ENCODE data around the gene GGN. TPM values are rescaled to one million over a fixed set of nuclear protein-coding genes. Genes with fewer than 3 reads are reported as not detected.

Gene GGN
- total RNA-seq, 1 experiment from 2014 or later, result not detected

Other genes with a start within 250 kb of the GGN start
- 6.9 and 7.0 TPM in 2 replicates for gene DPF1, start 163.8 kb downstream of the GGN start, total RNA-seq (2014; rRNA removed; shearing (Covaris generic); ENCODE audit: low replicate concordance)
- 1.0 TPM in 1 of 2 replicates, not detected in the other for gene PPP1R14A, start 131.7 kb downstream of the GGN start, total RNA-seq (2014; rRNA removed; shearing (Covaris generic); ENCODE audit: low replicate concordance)
- gene SPINT2, start 123.5 kb downstream of the GGN start, total RNA-seq (2014; rRNA removed; shearing (Covaris generic); ENCODE audit: low replicate concordance), result 1.8 and 7.7 TPM in 2 replicates
- not detected in 2 replicates for gene C19orf33, start 83.8 kb downstream of the GGN start, total RNA-seq (2014; rRNA removed; shearing (Covaris generic); ENCODE audit: low replicate concordance)
- gene YIF1B, start 72.1 kb downstream of the GGN start, total RNA-seq (2014; rRNA removed; shearing (Covaris generic); ENCODE audit: low replicate concordance), result 192 and 294 TPM in 2 replicates
- 6.6 and 9.7 TPM in 2 replicates for gene KCNK6, start 68.2 kb downstream of the GGN start, total RNA-seq (2014; rRNA removed; shearing (Covaris generic); ENCODE audit: low replicate concordance)
- 0.25 and 2.3 TPM in 2 replicates for gene CATSPERG, start 52.2 kb downstream of the GGN start, total RNA-seq (2014; rRNA removed; shearing (Covaris generic); ENCODE audit: low replicate concordance)
- 509 and 658 TPM in 2 replicates for gene PSMD8, start 13.5 kb downstream of the GGN start, total RNA-seq (2014; rRNA removed; shearing (Covaris generic); ENCODE audit: low replicate concordance)
- gene SPRED3, start 663 bp upstream of the GGN start, total RNA-seq (2014; rRNA removed; shearing (Covaris generic); ENCODE audit: low replicate concordance), result 0.49 and 4.5 TPM in 2 replicates
- 12.7 and 15.3 TPM in 2 replicates for gene FAM98C, start 15.1 kb upstream of the GGN start, total RNA-seq (2014; rRNA removed; shearing (Covaris generic); ENCODE audit: low replicate concordance)
- not detected in 2 replicates for gene RASGRP4, start 38.2 kb upstream of the GGN start, total RNA-seq (2014; rRNA removed; shearing (Covaris generic); ENCODE audit: low replicate concordance)
- gene RYR1, start 45.7 kb upstream of the GGN start, total RNA-seq (2014; rRNA removed; shearing (Covaris generic); ENCODE audit: low replicate concordance), result not detected in 2 replicates
- 0.30 TPM in 1 of 2 replicates, not detected in the other for gene MAP4K1, start 229.9 kb upstream of the GGN start, total RNA-seq (2014; rRNA removed; shearing (Covaris generic); ENCODE audit: low replicate concordance)
- 252 and 669 TPM in 2 replicates for gene EIF3K, start 231.2 kb upstream of the GGN start, total RNA-seq (2014; rRNA removed; shearing (Covaris generic); ENCODE audit: low replicate concordance)

Data from MG63 (cell line).